ENCODE measurements around the gene ACOX2.

Gene ACOX2

GRCh38 chr3:58502872-58503271, 34.1 kb downstream of the ACOX2 start:
- no peak for DNase-seq

GRCh38 chr3:58497097-58497496, 39.9 kb downstream of the ACOX2 start:
- DNase-seq: no peak

- DNase-seq: no peak
Observed at GRCh38 chr3:58496206-58496857, 40.7 kb downstream of the ACOX2 start.

GRCh38 chr3:58495101-58495500, 41.9 kb downstream of the ACOX2 start:
- no peak for DNase-seq

- no peak for DNase-seq
Observed at GRCh38 chr3:58494107-58494506, 42.9 kb downstream of the ACOX2 start.

GRCh38 chr3:58492494-58492905, 44.5 kb downstream of the ACOX2 start:
- peak in 3 of 6 experiments; percentile 4 to 31 (median 15) for DNase-seq

GRCh38 chr3:58491506-58492402, 45.2 kb downstream of the ACOX2 start, which contains the start of gene KCTD6:
KCTD6 (plus strand) TSS chr3:58492096; CDS start chr3:58498756, 6,660 bp downstream.
- DNase-seq: peak; percentile 66 to 85 (median 76)

GRCh38 chr3:58490860-58491501, 46.0 kb downstream of the ACOX2 start:
- DNase-seq: peak in 2 of 6 experiments; percentile 19 to 36

GRCh38 chr3:58488967-58489366, 48.0 kb downstream of the ACOX2 start:
- no peak for DNase-seq

GRCh38 chr3:58487140-58487886, 49.7 kb downstream of the ACOX2 start:
- DNase-seq: no peak

- DNase-seq: no peak
Observed at GRCh38 chr3:58485801-58486435, 51.1 kb downstream of the ACOX2 start.

- no peak for DNase-seq
Observed at GRCh38 chr3:58484722-58485069, 52.3 kb downstream of the ACOX2 start.

GRCh38 chr3:58484045-58484721, 52.8 kb downstream of the ACOX2 start:
- no peak for DNase-seq

- no peak for DNase-seq
Observed at GRCh38 chr3:58482917-58483636, 53.9 kb downstream of the ACOX2 start.

GRCh38 chr3:58480309-58480708, 56.7 kb downstream of the ACOX2 start:
- no peak for DNase-seq

- no peak for DNase-seq
Observed at GRCh38 chr3:58478781-58479180, 58.2 kb downstream of the ACOX2 start.

GRCh38 chr3:58474967-58475578, 61.9 kb downstream of the ACOX2 start:
- DNase-seq: no peak

- no peak for DNase-seq
Observed at GRCh38 chr3:58474348-58474911, 62.6 kb downstream of the ACOX2 start.

- DNase-seq: no peak
Observed at GRCh38 chr3:58473275-58473674, 63.7 kb downstream of the ACOX2 start.
